Suprapubic skin (tissue), 4 donors: ENCODE measurements around the gene NEDD1. TPM values are rescaled to one million over a fixed set of nuclear protein-coding genes. Genes with fewer than 3 reads are reported as not detected.

ENCODE experiments used
- DNase-seq, 2 donors: peaks; one replicate each; pipeline ENCODE4 v3.0.0-alpha.2; 2019; ENCODE audit warnings: low spot score in 2 of 2
- H3K27ac ChIP-seq: fragments of 200-600 bp; sonication (generic); one replicate; pipeline ENCODE4 v1.5.1; 2019
- H3K27me3 ChIP-seq: fragments of 200-600 bp; sonication (generic); one replicate; pipeline ENCODE4 v1.5.1; 2019
- H3K36me3 ChIP-seq: fragments of 200-600 bp; sonication (generic); one replicate; pipeline ENCODE4 v1.5.1; 2019
- H3K4me1 ChIP-seq: fragments of 200-600 bp; sonication (generic); one replicate; pipeline ENCODE4 v1.5.1; 2019
- H3K4me3 ChIP-seq: fragments of 200-600 bp; sonication (generic); one replicate; pipeline ENCODE4 v1.5.1; 2019; ENCODE audit warnings: mild to moderate bottlenecking
- H3K9me3 ChIP-seq: fragments of 200-600 bp; sonication (generic); one replicate; pipeline ENCODE4 v1.5.1; 2019
- CTCF ChIP-seq, 2 donors: fragments of 200-600 bp in 1 of 2; fragments of 450-650 bp in 1 of 2; sonication (generic) in 1 of 2; IDR thresholded peaks; one replicate each; pipeline ENCODE4 v1.5.1; 2016 to 2019; ENCODE audit warnings: antibody characterized with exemption in 2 of 2, mild to moderate bottlenecking in 1 of 2, moderate library complexity in 1 of 2
- EP300 ChIP-seq: sonication (generic); formaldehyde crosslinking; IDR thresholded peaks from one replicate; pipeline ENCODE4 v1.6.1; 2017; ENCODE audit warnings: antibody characterized with exemption
- POLR2A ChIP-seq, 2 donors: fragments of 450-650 bp; IDR thresholded peaks; one replicate each; pipeline ENCODE4 v1.6.1; 2017; ENCODE audit warnings: antibody characterized with exemption in 2 of 2, mild to moderate bottlenecking in 2 of 2, moderate library complexity in 2 of 2
- POLR2AphosphoS5 ChIP-seq, 3 donors: sonication (generic); formaldehyde crosslinking; IDR thresholded peaks; one replicate each; pipeline ENCODE4 v1.6.1; 2017; ENCODE audit warnings: antibody characterized with exemption in 3 of 3
- WGBS: methylation state at CpG from one replicate; pipeline ENCODE4 v1.1.5; 2018; 5-methylcytosine and 5-hydroxymethylcytosine counted together
- total RNA-seq, 4 donors: library from RNA; depleted of rRNA; stranded (reverse); fragments of >200 nt; gene quantifications; one replicate each; pipeline ENCODE4 v1.1.0, GENCODE V29; 2016

Gene NEDD1
- total RNA-seq, 4 donors from 2014 or later: 11.8 to 16.3 (median 14.5) TPM

- H3K4me3 ChIP-seq: no peak overlapping the region
- H3K9me3 ChIP-seq: no peaks in the 10 kb centered on the region
- DNase-seq: no peak
- no peaks in the 10 kb centered on the region for H3K36me3 ChIP-seq
- no peak overlapping the region for H3K27ac ChIP-seq
- WGBS: 37% methylated on average over 4 of the region's 4 CpGs
- H3K27me3 ChIP-seq: no peaks in the 10 kb centered on the region
- no peaks in the 10 kb centered on the region for H3K4me1 ChIP-seq
- TF ChIP-seq CTCF (IDR thresholded peaks at IDR 0.05): no peak
These were observed 42.7 kb upstream of the NEDD1 start for GRCh38 chr12:96864335-96864734.

- Histone ChIP-seq H3K4me3 (no peak overlapping the region), H3K27ac (no peak overlapping the region), H3K36me3 (no peaks in the 10 kb centered on the region), H3K9me3 (no peaks in the 10 kb centered on the region), H3K4me1 (no peaks in the 10 kb centered on the region), H3K27me3 (no peaks in the 10 kb centered on the region)
- WGBS: 92% methylated on average over 4 of the region's 4 CpGs
- TF ChIP-seq EP300 (no peak), CTCF (IDR thresholded peaks at IDR 0.05) (no peak)
- no peak for DNase-seq
These were observed 40.1 kb upstream of the NEDD1 start for GRCh38 chr12:96866801-96867590.

- no peaks in the 10 kb centered on the region for H3K4me1 ChIP-seq
- H3K9me3 ChIP-seq: no peaks in the 10 kb centered on the region
- H3K36me3 ChIP-seq: no peaks in the 10 kb centered on the region
- H3K27me3 ChIP-seq: no peaks in the 10 kb centered on the region
- 83% methylated on average over 1 of the region's 1 CpG for WGBS
- TF ChIP-seq CTCF (IDR thresholded peaks at IDR 0.05) (no peak), POLR2A (IDR thresholded peaks at IDR 0.05) (no peak), POLR2AphosphoS5 (IDR thresholded peaks at IDR 0.05) (no peak), EP300 (no peak)
- H3K4me3 ChIP-seq: no peak overlapping the region
- DNase-seq: no peak
- no peak overlapping the region for H3K27ac ChIP-seq
These were observed 36.1 kb upstream of the NEDD1 start for GRCh38 chr12:96870946-96871345.

GRCh38 chr12:96872961-96873360 lies 34.1 kb upstream of the NEDD1 start:
- H3K4me3 ChIP-seq: no peak overlapping the region
- no peaks in the 10 kb centered on the region for H3K9me3 ChIP-seq
- no peak for TF ChIP-seq POLR2A (IDR thresholded peaks at IDR 0.05)
- no peak for TF ChIP-seq CTCF (IDR thresholded peaks at IDR 0.05)
- TF ChIP-seq POLR2AphosphoS5 (IDR thresholded peaks at IDR 0.05): no peak
- no peak for TF ChIP-seq EP300
- no peaks in the 10 kb centered on the region for H3K27me3 ChIP-seq
- no peak for DNase-seq
- no peaks in the 10 kb centered on the region for H3K4me1 ChIP-seq
- H3K36me3 ChIP-seq: no peaks in the 10 kb centered on the region
- no peak overlapping the region for H3K27ac ChIP-seq

GRCh38 chr12:96874211-96874610 lies 32.8 kb upstream of the NEDD1 start:
- 87% methylated on average over 2 of the region's 2 CpGs for WGBS
- Histone ChIP-seq H3K4me3 (no peak overlapping the region), H3K36me3 (no peaks in the 10 kb centered on the region), H3K4me1 (no peaks in the 10 kb centered on the region), H3K27me3 (no peaks in the 10 kb centered on the region), H3K9me3 (no peaks in the 10 kb centered on the region), H3K27ac (no peak overlapping the region)
- no peak for TF ChIP-seq CTCF (IDR thresholded peaks at IDR 0.05)
- no peak for TF ChIP-seq EP300
- no peak for TF ChIP-seq POLR2A (IDR thresholded peaks at IDR 0.05)
- no peak for TF ChIP-seq POLR2AphosphoS5 (IDR thresholded peaks at IDR 0.05)
- no peak for DNase-seq
